ENCODE data around the gene EPN3. TPM values are rescaled to one million over a fixed set of nuclear protein-coding genes. Genes with fewer than 3 reads are reported as not detected.

The EPN3 gene
- not detected in 2 replicates for total RNA-seq (2014; rRNA removed; shearing (Covaris generic); ENCODE audit: low replicate concordance)

DNA sequence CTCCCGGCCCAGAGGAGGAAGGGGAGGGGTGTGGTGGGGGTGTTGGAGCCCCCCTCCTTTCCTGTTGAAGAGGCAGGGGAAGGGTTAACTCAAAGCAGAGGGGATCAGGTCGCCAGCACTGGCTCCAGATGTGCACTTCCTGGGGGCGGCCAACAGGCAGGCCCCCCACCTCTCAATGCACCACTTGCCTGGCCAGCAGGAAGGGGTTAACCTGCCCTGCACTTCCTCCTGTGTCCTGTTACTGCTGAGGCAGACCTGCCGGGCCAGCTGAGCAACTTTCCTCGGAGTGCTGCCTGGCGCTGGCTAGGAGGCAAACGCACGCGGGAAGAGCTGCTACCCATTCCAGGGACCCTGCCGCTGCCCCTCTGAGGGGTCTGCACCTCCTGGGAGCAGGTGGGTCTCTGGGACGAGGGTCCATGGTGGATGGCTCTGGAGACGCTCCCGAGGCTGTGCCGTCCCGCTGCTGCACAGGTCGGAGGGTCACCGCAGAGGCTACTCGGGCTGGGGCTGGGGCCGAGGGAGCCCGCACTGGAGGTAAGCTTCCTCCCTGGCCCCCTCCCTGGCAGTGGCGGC, at the start of gene EPN3:
EPN3 (plus strand) TSS at position 284 of the 573 bp plus-strand sequence. CDS start 3,822 bp downstream, outside the sequence.
- Histone ChIP-seq H3K9me3 (no peaks in the 10 kb centered on the region), H3K27me3 (peaks cover 15% of the 10 kb centered on the region), H3K36me3 (no peaks in the 10 kb centered on the region), H3K4me3 (no peak within 1 kb of the TSS)
- DNase-seq: no peak

DNA sequence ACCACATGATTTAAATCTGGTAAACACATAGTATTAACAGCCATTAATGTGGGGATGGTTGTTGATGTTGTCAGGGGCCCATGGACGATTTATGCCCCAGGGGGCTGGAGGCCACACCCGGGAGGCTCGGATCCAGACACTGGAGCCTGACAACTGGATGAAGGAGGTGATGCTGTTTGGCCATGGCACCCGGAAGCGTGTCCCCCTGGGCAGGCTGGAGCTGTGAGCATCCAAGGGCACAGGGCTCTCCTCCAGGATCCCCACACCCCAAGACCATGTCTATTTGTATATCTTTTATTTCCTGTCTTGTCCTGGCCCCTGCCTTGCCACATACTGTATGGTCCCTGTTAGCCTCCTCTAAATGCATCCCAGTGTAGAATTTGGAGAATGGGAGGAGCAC, 49.3 kb upstream of the EPN3 start:
- Histone ChIP-seq H3K9me3 (no peaks in the 10 kb centered on the region), H3K27me3 (no peaks in the 10 kb centered on the region), H3K36me3 (peaks cover 59% of the 10 kb centered on the region), H3K4me3 (no peak overlapping the region)
- no peak for DNase-seq

DNA sequence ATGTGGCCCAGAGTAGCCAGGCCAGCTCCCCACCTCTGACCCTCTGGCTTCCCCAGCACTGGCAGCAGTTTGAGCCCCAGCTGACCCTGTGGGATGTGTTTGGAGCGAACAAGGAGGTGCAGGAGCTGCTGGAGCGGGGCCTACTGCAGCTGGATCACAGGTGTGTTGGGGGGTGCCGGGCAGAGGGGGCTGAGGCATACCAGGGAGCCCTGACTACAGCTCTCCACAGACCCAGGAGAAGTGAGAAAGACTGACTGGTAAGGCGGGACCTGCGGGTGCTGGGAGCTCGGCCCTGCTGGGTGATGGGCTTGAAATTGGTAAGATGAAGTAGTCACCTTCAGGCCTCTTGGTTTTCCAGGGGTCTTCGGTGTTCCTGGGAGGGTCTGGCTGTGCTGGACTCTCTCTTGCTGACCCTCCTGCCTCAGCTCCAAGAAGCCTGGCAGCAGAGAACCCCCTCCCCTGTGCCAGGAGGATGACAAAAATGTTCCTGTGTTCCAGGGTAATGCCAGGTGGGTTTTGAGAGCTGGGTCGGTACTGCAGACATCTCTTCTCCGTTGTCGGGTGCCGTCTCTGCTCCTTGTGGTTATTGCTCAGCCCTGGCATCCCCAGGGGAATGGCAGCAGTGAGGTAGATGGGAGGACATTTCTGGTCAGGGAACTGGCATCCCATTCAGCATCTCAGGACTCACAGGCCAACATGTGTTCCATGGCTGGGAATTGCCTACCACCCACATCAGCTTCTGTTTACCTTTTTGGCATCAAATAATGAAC, 48.0 kb upstream of the EPN3 start:
- Histone ChIP-seq H3K9me3 (no peaks in the 10 kb centered on the region), H3K27me3 (no peaks in the 10 kb centered on the region), H3K36me3 (peaks cover 59% of the 10 kb centered on the region), H3K4me3 (no peak overlapping the region)
- no peak for DNase-seq

DNA sequence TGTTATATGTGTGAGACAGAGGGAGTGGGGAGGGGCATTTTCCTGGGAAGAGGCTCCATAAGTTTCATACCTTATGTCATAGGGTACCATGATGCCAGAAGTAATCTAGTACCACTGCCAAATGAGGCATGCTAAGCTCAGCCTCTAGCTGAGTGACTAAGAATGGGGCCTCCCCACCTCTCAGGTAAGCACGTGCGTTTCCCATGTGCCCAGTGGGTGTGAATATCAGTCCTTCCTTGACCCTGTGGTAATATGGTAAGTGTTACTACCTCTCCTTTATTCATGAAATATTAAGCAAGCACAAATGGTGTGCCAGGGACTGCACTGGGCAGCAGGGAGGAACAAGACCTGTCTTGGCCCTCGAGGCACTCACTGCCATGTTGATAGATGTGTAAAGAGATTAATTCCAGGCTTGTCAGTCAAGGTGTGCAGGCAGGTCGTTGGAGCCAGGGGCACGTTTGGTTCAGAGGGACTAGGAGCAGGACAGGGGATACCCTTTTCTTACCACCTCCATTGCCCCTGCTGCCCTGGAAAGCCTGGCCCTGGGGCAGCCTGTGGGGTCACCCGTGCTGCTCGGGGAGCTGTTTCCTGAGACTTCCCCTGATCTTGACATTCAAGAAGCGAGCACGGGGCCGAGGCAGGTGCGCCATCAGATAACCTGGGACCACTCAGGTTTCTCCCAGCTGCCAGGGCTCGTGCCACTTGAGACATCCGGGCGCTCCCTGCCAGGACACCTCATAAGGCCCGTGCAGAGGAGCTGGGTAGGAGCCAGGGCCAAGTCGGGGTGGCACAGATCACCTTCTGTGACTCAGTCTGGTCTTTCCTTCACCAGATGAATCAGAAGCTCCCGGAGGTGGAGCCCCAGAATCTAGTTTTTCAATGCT, 45.1 kb upstream of the EPN3 start:
- H3K27me3 ChIP-seq: no peaks in the 10 kb centered on the region
- H3K9me3 ChIP-seq: no peaks in the 10 kb centered on the region
- H3K36me3 ChIP-seq: peaks cover 38% of the 10 kb centered on the region
- DNase-seq: peak; percentile 71
- H3K4me3 ChIP-seq: no peak overlapping the region

DNA sequence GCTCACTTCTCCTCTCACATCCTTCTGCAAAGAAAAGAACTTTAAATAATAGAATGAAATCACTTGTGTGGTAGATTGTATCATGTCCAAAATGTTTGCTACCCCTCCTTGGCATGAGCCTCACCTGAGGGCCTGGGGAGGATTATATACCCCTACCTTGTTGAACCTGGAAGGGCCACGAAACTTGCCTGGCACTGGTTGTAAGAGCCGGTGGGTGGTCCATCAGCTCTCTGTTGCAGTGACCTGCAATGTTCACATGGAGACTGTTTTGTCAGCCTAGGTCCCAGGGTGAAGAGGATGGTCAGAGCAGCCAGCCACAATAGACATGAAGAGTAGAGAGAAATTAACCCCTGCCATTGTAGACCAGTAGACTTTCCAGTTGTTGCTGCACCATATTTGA, 43.7 kb upstream of the EPN3 start:
- Histone ChIP-seq H3K36me3 (peaks cover 28% of the 10 kb centered on the region), H3K27me3 (no peaks in the 10 kb centered on the region), H3K9me3 (no peaks in the 10 kb centered on the region), H3K4me3 (no peak overlapping the region)
- DNase-seq: no peak

DNA sequence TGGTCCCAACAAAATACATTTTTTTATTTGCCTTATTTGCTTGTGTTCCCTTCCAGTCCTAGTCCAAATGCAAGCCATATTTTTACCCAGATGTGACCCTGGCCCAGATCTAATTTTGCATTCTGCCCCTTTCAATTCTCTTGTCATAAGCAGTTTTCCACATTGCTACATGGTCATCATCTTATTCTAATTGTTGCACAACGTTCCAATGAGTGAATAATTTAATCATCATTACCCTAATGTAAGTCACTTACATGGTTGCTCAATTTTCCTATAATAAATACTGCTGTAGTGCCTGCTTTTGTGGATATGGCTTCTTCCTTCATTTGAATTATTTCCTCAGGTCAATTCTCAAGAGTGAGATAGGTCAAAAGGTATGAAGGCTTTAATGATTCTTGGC, 41.0 kb upstream of the EPN3 start:
- H3K27me3 ChIP-seq: no peaks in the 10 kb centered on the region
- H3K4me3 ChIP-seq: no peak overlapping the region
- no peaks in the 10 kb centered on the region for H3K9me3 ChIP-seq
- H3K36me3 ChIP-seq: peaks cover 7% of the 10 kb centered on the region
- no peak for DNase-seq

DNA sequence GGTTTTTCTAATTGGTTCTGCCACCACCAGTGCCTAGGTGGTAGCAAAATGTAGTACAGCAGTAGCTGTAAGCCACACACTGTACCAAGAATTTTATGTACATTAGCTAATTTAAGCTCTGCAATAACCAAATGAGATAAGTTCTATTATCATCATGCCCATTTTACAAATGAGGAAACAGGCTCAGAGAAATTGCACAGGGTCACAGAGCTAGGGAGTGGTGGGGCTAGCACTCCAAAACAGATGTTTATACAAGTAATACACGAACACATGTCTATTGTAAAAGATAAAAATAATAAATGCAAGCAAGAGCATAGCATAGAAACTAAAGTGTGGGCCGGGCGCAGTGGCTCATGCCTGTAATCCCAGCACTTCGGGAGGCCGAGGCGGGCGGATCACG, 40.3 kb upstream of the EPN3 start:
- peaks cover 4% of the 10 kb centered on the region for H3K36me3 ChIP-seq
- DNase-seq: no peak
- H3K9me3 ChIP-seq: no peaks in the 10 kb centered on the region
- H3K27me3 ChIP-seq: no peaks in the 10 kb centered on the region
- no peak overlapping the region for H3K4me3 ChIP-seq

DNA sequence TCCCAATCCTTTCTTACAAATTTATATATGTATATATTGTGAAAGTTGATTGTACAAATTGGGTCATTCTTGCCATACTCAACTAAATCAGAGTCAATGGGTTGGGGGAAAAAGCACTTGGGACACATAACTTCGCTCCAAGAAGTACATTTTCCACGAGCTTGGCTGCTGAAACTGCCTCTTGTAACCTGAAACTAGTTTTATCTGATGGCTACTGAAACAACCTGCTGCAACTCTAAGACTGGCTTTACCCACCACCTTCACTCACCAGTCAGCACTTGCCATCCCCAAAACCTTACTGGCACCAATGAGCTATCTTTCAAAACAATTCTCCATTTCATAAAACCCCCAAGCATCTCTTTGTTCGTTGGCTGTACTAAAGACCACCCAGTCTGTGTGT, 38.8 kb upstream of the EPN3 start:
- Histone ChIP-seq H3K4me3 (no peak overlapping the region), H3K27me3 (no peaks in the 10 kb centered on the region), H3K36me3 (no peaks in the 10 kb centered on the region), H3K9me3 (no peaks in the 10 kb centered on the region)
- no peak for DNase-seq

DNA sequence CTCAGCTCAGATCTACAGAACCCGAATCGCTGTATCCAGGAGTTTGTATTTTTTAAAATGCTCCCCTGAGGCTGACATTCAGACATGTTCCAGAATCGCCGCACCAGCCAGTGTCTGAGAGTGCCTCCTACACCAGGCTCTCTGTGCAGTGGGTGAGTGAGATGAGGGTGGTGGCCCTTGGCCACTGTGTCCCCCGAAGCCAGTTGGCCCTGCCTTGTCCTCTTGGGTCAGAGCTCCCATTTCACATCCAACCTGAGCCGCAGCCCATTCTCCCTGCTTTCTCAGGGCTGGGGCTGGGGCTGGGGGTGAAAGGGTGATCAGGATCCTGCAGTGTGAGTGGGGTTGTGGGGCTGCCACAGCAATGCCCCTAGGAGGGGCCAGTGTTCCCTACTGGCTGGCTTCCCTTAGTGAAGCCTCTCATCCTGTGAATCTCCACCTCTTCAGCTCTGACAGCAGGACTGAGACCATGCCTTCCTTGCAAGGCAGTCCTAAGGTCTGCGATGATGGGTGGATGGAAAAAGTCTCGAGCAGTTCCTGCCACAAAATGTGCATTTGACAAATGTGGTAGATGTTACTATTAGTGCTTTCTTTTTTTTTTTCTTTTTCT, 37.2 kb upstream of the EPN3 start:
- Histone ChIP-seq H3K9me3 (no peaks in the 10 kb centered on the region; the same call in 1 of the 2 replicates), H3K4me3 (no peak overlapping the region), H3K36me3 (no peaks in the 10 kb centered on the region), H3K27me3 (no peaks in the 10 kb centered on the region)
- DNase-seq: no peak

DNA sequence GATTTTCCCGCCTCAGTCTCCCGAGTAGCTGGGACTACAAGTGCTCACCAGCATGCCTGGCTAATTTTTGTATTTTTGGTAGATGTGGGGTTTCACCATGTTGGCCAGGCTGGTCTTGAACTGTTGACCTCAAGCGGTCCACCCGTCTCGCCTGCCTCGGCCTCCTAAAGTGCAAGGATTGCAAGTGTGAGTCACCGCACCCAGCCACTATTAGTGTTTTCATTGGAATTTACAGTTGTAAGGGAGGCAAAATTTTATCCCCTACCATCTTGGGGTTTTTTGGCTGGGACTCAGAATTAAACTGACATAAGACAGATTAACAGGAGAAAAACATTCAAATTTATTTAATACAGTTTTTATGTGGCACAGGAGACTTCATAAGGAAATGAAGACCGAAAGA, 36.6 kb upstream of the EPN3 start:
- H3K4me3 ChIP-seq: no peak overlapping the region
- H3K27me3 ChIP-seq: no peaks in the 10 kb centered on the region
- H3K9me3 ChIP-seq: no peaks in the 10 kb centered on the region; the same call in 1 of the 2 replicates
- peak; percentile 56 for DNase-seq
- H3K36me3 ChIP-seq: no peaks in the 10 kb centered on the region

DNA sequence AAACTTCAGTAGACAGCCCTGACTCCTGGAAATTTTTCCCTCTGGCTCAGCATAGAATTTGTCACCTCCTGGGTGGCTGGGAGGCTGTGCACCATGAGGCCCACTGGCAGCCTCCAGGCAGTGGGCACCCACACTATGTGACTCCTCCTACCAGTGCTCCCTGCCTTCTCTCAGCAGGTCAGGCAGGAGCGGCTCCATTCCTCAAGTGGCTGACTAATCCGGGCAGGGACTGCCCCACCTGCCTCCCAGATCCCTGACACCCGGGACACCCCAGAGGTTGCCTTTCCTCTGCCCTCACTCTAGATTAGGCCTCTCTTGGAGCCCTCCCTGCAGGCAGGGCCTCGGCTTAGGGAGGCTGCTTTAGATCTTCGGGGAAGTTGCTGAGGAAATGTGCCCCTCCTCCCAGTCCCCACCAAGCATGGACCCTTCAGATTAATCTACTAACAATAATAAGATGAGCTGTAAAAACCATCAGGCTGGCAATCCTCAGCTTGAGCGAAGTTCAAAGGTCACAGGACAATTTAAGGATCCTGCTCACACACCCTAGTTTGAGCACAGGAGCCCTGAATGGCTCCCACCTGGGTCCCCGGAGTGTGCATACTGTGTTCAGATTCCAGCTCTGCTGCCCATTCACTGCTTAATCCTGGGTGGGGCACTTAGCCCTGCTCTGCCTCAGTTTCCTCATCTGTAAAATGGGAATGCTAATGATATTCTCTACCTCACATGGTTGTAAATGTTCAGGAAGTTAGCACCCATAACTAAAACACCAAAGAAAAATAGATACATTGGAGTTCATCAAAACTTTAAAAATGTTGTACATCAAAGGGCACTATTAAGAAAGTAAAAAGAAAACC, 34.3 kb upstream of the EPN3 start:
- Histone ChIP-seq H3K36me3 (no peaks in the 10 kb centered on the region), H3K27me3 (no peaks in the 10 kb centered on the region), H3K4me3 (no peak overlapping the region), H3K9me3 (no peaks in the 10 kb centered on the region; the same call in 1 of the 2 replicates)
- no peak for DNase-seq

DNA sequence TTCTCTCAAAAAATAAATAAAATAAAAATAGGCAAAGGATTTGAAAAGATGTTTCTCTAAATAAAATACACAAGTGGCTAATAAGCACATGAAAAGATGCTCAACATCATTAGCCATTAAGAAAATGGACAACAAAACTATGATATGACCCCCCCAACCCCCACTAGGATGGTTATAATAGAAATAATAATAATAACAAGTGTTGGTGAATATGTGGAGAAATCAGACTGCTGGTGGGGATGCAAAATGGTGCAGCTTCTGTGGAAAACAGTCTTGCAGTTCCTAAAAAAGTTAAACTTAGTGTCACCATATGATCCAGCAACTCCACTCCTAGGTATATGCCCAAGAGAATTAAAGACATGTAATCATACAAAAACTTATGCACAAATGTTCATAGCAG, 33.3 kb upstream of the EPN3 start:
- H3K9me3 ChIP-seq: no peaks in the 10 kb centered on the region; the same call in 1 of the 2 replicates
- DNase-seq: no peak
- no peak overlapping the region for H3K4me3 ChIP-seq
- H3K36me3 ChIP-seq: no peaks in the 10 kb centered on the region
- no peaks in the 10 kb centered on the region for H3K27me3 ChIP-seq

DNA sequence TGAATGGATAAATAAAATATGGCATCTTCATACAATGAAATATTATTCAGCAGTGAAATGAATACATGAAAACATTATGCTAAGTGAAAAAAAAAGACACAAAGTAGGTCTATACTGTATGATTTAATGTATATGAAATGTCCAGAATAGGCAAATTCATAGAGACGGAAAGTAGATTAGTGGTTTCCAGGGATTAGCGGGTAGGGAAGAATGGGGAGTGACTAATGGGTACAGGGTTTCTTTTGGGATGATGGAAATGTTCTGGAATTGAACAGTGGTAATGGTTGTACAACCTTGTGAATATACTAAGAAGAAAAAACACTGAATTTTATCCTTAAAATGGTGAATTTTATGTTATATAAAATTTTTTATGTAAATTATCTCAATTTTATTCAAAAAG, 32.8 kb upstream of the EPN3 start:
- Histone ChIP-seq H3K27me3 (no peaks in the 10 kb centered on the region), H3K36me3 (no peaks in the 10 kb centered on the region), H3K4me3 (no peak overlapping the region), H3K9me3 (no peaks in the 10 kb centered on the region; the same call in 1 of the 2 replicates)
- DNase-seq: no peak

DNA sequence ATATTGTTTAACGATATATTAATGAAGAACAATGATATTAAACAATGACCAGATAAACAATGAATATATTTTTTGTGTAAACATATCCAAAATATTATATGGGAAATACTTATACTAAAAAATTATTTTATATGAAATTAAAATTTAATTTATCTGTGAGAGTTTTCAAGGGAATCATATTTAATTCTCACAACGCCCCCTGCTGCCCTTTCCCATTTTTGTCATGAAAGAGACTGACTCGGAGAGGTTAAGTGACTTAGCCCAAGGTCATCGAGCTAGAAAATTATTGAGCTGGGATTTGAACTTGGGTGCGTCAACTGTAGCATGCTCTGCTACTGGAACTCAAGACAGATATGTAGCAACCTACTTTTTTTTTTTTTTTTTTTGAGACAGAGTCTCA, 31.5 kb upstream of the EPN3 start:
- Histone ChIP-seq H3K36me3 (no peaks in the 10 kb centered on the region), H3K9me3 (no peaks in the 10 kb centered on the region; the same call in 1 of the 2 replicates), H3K27me3 (no peaks in the 10 kb centered on the region), H3K4me3 (no peak overlapping the region)
- DNase-seq: no peak

DNA sequence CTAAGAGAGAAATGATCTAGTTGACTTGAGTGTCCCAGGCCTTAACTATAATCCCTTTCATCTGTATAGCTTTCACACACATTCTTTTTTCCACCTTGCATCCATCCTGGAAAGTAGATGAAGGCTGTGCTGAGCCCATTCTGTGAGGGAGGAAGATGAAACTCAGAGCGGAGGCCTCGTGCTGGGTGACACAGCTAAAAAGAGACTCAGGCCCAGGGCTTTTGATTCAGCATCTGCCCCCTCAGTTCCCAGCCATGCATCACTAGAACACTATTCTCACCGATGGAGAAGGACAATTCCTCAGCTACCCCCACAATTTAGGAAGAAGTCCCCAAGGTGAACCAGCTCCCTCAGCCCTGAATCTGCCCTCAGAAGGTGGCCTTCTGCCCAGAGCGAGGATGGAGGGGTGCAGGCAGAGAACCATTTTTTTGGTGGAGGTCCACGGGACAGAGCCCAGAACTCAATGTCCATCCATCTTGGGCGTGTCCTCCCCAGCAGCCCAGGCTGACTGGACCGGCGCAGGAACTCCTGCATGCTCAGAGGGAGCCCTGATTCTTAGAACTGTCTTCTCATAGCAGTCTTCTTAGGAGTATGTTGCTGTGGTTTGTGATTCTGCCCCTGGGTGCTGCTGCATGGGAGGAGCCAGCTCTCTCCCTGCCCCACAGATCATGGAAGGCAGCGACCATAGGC, 30.1 kb upstream of the EPN3 start:
- Histone ChIP-seq H3K4me3 (no peak overlapping the region), H3K9me3 (no peaks in the 10 kb centered on the region; the same call in 1 of the 2 replicates), H3K36me3 (no peaks in the 10 kb centered on the region), H3K27me3 (no peaks in the 10 kb centered on the region)
- DNase-seq: no peak
